ENCODE measurements around the gene DOK5. TPM values are rescaled to one million over a fixed set of nuclear protein-coding genes. Genes with fewer than 3 reads are reported as not detected.

Gene DOK5
- total and polyA plus RNA-seq, 10 of the 15 experiments (the other 5 are each of a cell fraction or from before 2014, with no cell fraction given) = 0.03 TPM; not detected in 9

- no peak for FAIRE-seq
- no TSS peak for BruUV-seq (replicated peaks)
- WGBS (ENCODE audit: insufficient coverage, insufficient replicate concordance, low lambda C conversion rate, missing lambda C conversion rate) = 24% methylated on average over 6 of the region's 6 CpGs
These were observed 101.1 kb downstream of the DOK5 start for GRCh38 chr20:54576518-54576917.

More at GRCh38 chr20:54576518-54576917, 101.1 kb downstream of the DOK5 start:
- ChIA-PET CTCF (no interaction called here), POLR2A (no interaction called here), RAD21 (ENCODE audit: unreplicated experiment) (no interaction called here), SMC1A (ENCODE audit: uncharacterized antibody, unreplicated experiment) (no interaction called here)
- in situ Hi-C loops (cut with MboI) (no loop called here), intact Hi-C loops (cut with micrococcal nuclease; ENCODE audit: unreplicated experiment) (no loop called here)
- Histone ChIP-seq H3K36me3 (ENCODE audit: control insufficient read depth in 2 of 2, insufficient read depth in 2 of 2, low read length in 1 of 2) (no peaks in the 10 kb centered on the region), H4K20me1 (ENCODE audit: control insufficient read depth, insufficient read depth) (no peaks in the 10 kb centered on the region), H2AFZ (ENCODE audit: control insufficient read depth, low read depth, low read length) (no peak overlapping the region), H3K9me3 (replicated peaks; ENCODE audit: control insufficient read depth, insufficient read depth, low read length) (no peaks in the 10 kb centered on the region), H3K4me3 (no peak overlapping the region), H3K4me1 (ENCODE audit: control insufficient read depth, insufficient read depth, low read length) (no peaks in the 10 kb centered on the region), H3K79me2 (ENCODE audit: control insufficient read depth, insufficient read depth, low read length) (no peaks in the 10 kb centered on the region), H3K4me2 (ENCODE audit: control insufficient read depth, insufficient read depth) (no peak overlapping the region), H3K27ac (ENCODE audit: control insufficient read depth, insufficient read depth) (no peak overlapping the region), H3K27me3 (replicated peaks in 1 of 2; ENCODE audit: control insufficient read depth in 2 of 2, insufficient read depth in 2 of 2, low read length in 1 of 2) (no peaks in the 10 kb centered on the region; a peak in 1 of 4 replicates), H3K9ac (ENCODE audit: control insufficient read depth, insufficient read depth, low read length) (no peak overlapping the region)
- TF ChIP-seq NFYB (IDR thresholded peaks at IDR 0.05; ENCODE audit: insufficient read depth, low read depth, low read length) (no peak), ATF3 (IDR thresholded peaks at IDR 0.05; ENCODE audit: borderline replicate concordance, extremely low read depth, low read depth, low read length) (no peak), EGR1 (IDR thresholded peaks at IDR 0.05; ENCODE audit: borderline replicate concordance in 1 of 2, low read depth in 2 of 2, low read length in 2 of 2) (no peak), E2F8 (IDR thresholded peaks at IDR 0.05; ENCODE audit: low read depth, partially characterized antibody) (no peak), BACH1 (IDR thresholded peaks at IDR 0.05; ENCODE audit: borderline replicate concordance) (no peak), FOXM1 (IDR thresholded peaks at IDR 0.05; ENCODE audit: low read depth, low read length) (no peak), CUX1 (IDR thresholded peaks at IDR 0.05; ENCODE audit: insufficient replicate concordance, low read depth, low read length) (no peak), POLR2AphosphoS5 (IDR thresholded peaks at IDR 0.05; ENCODE audit: low read length) (no peak)
- DNase-seq (ENCODE audit: low read depth, low spot score) (no peak), ATAC-seq (no peak)
